Stimulated activated CD8-positive, alpha-beta memory T cell treated with anti-CD3 and anti-CD28 coated beads, Interleukin-4, amount 100 ng/mL, for 4 hours (primary cell): ENCODE measurements around the gene GPR87.

ENCODE experiments used
- DNase-seq, 2 donors: peaks; one replicate each; pipeline ENCODE4 v3.0.0-alpha.2; 2020; ENCODE audit warnings: low read depth in 2 of 2, low spot score in 1 of 2

The GPR87 gene

DNA sequence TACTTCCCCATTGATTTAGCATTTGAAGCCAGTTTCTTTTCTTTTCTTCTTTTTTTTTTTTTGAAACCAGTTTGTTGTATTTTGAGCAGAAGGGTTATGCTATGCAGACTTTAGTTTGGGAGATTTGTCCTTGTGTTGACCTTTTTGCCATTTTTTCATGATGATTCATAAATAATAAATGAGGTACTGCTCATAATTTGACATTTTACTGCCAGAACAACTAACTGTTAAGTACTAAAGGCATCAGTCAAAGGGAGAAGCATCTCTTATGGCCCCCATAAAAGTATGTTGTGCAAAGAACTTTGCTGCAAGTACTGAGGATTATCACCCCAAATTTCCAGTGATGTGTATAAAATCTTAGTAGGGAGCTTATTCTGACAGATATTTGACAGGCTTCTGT, 1.7 kb upstream of the GPR87 start:
- DNase-seq, result no peak

GRCh38 chr3:151315846-151316245, 774 bp downstream of the GPR87 start:
- no peak for DNase-seq

- no peak for DNase-seq
Measured at GRCh38 chr3:151315136-151315535, 1.5 kb downstream of the GPR87 start.

GRCh38 chr3:151314593-151314992, 2.0 kb downstream of the GPR87 start:
- DNase-seq, result no peak

GRCh38 chr3:151314137-151314536, 2.5 kb downstream of the GPR87 start:
- no peak for DNase-seq

DNA sequence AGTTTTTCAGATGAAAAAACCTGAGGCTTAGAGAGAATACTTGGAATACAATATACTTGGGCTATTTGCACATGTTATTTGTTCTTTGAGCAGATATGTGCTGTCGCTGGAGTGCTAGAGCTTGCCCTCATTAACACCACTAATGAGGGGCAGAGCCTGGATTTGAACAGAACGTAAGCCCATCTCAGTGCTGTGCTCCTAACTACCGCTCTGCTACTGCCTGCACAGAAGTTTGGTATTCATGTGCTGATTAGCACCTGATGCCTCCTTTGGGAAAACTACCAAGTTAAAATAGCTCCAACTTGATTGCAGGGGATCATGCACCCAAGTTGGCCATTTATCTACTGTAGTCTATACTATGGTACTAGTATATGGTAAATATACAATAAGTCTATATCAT, 3.6 kb downstream of the GPR87 start:
- DNase-seq, result no peak

- no peak for DNase-seq
Measured at GRCh38 chr3:151309566-151309965, 7.1 kb downstream of the GPR87 start.

GRCh38 chr3:151307583-151308488, 8.8 kb downstream of the GPR87 start:
- DNase-seq, result no peak

DNA sequence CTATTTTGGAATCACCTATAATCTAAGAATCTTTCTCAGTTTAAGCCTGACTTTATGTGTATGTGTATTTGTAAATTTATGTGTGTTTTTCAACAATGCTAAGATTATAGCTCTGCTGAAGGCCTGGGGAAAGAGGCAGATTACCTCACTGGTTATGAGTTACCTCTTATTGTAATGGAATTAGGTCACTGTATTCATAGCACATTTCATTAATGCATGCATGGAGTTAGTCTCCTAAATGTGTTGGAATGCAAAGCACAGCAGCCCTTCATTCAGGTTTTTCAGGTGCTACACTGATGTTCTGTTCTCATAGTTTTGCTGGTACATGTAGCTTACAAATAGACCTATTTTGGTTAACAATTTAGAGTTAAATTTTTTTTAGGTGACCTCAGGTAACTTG, 9.5 kb downstream of the GPR87 start:
- no peak for DNase-seq

- DNase-seq, result no peak
Measured at GRCh38 chr3:151306168-151306810, 10.3 kb downstream of the GPR87 start.

DNA sequence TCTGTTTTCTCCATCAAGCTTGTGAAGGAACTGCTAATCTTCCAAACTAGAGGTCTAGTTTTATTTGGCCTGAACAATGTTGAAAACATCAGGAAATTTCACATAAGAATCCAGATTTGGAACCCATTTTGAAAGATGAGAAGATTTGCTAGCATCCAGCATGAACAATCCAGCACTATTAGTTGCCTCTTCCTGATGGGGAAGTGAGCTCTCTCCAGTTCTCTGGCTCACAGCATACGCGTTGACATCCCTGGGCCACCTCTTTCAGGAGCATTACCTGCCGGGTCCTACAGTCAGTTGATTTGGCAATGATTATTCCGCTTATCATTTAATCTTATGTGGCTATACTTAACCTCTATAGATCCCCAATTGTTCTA, 10.9 kb downstream of the GPR87 start:
- DNase-seq, result no peak

DNA sequence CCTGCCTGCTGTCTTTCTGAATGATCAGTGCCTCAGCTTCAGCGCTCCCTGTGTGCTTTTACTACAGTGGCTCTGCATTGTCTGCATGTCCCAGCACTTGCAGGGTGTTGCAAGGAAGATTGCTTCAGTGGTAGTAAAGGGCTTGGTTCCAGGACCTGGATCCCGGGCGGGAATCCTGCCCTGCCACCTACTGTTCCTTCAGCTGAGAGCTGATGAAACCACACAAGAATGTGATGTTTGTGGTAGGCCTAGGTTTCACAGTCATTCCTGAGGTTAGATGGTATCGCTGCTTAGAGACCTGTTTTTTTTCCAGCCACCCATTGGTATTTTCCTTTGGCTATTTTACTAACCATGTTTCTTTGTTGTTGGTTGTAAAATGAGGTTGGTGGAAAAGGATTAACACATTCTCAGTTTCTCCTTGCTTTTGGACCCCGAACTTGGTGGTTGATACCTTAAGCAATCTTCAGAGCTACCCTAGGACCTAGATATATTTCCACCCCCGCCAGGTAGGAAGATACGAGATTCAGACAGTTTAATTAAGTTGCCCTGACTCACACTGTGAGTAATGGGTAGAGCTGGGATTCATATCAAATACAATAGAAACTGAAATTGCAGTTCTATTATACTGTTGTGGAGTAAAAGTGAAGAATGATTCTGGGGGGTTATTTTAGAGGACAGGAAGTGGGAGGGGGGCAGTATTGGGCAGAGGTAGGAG, 11.4 kb downstream of the GPR87 start:
- DNase-seq, result no peak

DNA sequence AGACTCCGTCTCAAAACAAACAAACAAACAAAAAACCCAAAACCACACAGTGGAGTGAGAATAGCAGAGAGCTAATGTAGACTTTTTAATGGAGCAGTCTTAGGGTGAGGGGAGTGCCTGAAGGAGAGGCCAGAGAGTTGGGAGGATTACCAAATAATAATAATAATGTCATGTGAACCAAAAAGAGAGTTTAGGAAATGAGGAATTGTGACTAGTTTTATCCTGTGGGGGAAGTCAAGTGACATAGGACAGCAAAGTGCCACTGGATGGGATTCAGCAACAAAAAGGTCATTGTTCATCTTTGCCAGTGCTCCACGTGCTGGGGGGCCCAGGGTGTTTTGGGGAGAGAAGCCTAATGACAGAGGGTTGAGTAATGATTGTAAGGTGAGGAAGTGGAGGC, 12.9 kb downstream of the GPR87 start:
- no peak for DNase-seq

GRCh38 chr3:151301787-151302186, 14.8 kb downstream of the GPR87 start:
- no peak for DNase-seq

- DNase-seq, result no peak
Measured at GRCh38 chr3:151300539-151300938, 16.1 kb downstream of the GPR87 start.

GRCh38 chr3:151299006-151299405, 17.6 kb downstream of the GPR87 start:
- no peak for DNase-seq

GRCh38 chr3:151297429-151297828, 19.2 kb downstream of the GPR87 start:
- DNase-seq, result no peak

- no peak for DNase-seq
Measured at GRCh38 chr3:151296226-151296625, 20.4 kb downstream of the GPR87 start.

- no peak for DNase-seq
Measured at GRCh38 chr3:151293127-151293526, 23.5 kb downstream of the GPR87 start.

GRCh38 chr3:151290673-151291072, 25.9 kb downstream of the GPR87 start:
- no peak for DNase-seq

DNA sequence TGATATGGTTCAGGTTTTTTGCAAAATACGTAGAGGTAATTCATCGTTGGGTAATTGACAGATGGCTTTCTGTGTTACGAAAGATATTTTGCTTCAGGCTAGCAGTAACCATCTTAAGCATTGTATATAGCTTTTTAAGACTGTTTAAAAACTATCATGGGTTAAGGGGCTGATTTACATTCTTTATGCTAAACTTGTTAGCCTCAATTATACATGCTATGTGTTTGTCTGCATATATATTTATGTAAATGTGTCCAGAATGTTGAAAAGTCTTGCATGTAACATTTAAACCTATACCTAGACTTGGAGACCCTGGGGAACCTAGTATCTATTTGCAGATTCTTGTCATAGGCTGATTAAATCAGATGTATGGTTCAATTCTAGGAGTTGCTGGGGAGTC, 27.2 kb downstream of the GPR87 start:
- no peak for DNase-seq

GRCh38 chr3:151285940-151286339, 30.7 kb downstream of the GPR87 start:
- DNase-seq, result no peak
